ENCODE results near the gene LRRC75A.

DNA sequence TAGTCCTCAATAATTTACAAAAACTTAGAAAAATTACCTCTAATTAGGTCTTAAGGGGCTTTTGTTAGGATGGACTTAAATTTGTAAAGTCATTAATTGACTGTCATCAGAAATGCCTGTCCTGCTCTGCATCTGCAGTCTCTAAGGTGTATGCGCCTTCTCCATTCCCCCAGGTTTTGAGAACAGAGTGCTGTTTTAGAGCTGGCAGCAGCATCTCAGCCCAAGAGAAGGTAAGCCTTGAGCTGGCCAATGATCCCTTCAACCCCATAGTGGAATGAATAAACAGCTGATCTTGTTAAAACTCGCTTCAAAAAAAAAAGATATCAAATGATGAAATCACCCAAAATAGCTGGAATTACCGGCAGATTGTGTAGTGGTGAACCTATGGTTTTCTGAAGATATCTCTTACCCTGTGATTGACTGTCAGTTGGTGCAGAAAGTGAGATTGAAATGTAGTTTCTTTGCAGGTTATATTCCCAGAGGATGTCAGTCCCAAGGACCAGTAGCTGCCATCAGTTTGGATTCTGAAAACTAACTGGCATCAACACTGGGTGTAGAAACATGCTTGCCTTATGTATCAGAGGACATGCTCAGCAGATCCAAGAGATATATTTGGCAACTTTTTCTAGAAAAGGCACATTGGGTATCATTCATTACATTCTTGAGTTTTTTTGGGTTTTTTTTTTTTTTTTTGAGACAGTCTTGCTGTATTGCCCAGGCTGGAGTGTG, 50.9 kb downstream of the LRRC75A start:
- TF ChIP-seq CTCF (IDR thresholded peaks at IDR 0.05): no peak
- no peak for TF ChIP-seq POLR2A (IDR thresholded peaks at IDR 0.05)

Measured in uterus (tissue), 2 donors.